ENCODE results near the gene C14orf180.

C14orf180 gene

DNA sequence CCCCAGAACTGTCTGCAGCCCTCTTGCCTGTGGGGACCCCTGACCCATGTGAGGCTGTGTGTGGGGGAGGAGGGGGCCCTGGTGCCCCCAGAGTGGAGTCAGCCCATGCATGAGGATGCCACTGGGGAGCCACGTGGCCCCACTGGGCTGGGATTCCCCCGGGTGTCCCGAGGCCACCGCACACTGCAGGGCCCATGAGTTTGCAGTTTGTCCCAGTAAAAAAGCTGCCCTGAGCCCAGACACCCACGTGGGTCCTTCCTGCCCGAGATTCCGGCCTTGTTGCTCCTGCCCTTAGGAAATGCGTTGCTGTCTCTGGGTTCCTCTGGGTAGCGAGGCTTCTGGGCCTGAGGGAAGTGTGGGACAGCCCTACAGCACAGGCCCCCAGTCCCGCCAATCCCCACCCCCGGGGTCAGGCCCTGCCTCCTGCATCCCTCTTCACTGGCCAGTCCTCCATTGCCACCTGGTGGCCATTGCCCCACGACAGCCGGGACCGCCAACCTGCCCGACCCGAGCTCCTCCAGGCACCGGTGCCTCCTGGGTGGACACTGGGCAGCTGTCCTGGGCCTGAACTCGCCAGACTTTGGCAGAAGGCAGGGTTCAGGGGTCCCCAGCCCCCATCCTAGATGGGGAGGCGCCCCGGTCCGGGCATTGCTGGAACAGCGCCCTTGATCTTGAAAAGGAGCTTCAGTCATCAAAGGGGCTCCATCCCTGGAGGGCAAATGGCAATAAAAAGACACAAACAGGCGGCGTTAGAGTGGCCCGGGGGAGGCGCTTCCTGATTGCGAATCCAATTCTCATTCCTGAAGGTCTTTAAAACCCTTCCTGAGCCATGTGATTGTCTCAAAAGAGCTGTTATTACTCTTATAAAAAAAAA, 15.6 kb upstream of the C14orf180 start:
- Histone ChIP-seq H3K4me3 (ENCODE audit: insufficient read depth, low read length, poor library complexity, severe bottlenecking) (no peak overlapping the region), H3K79me2 (ENCODE audit: insufficient read depth, low read length) (no peaks in the 10 kb centered on the region), H3K27ac (ENCODE audit: low read depth, low read length) (no peak overlapping the region), H4K20me1 (ENCODE audit: low read depth, low read length) (no peaks in the 10 kb centered on the region), H3K4me2 (ENCODE audit: low read depth, low read length, poor library complexity, severe bottlenecking) (no peak overlapping the region), H3K9ac (ENCODE audit: low read length) (no peak overlapping the region), H3K27me3 (ENCODE audit: low read length) (no peaks in the 10 kb centered on the region), H3K9me3 (ENCODE audit: insufficient read depth, low read length) (no peaks in the 10 kb centered on the region), H2AFZ (ENCODE audit: low read depth, low read length, severe bottlenecking) (no peak overlapping the region), H3F3A (ENCODE audit: insufficient read depth) (no peaks in the 10 kb centered on the region), H3K9me2 (replicated peaks; ENCODE audit: insufficient read depth, low read length) (no peaks in the 10 kb centered on the region), H3K36me3 (ENCODE audit: low read length) (no peaks in the 10 kb centered on the region)
- TF ChIP-seq, protein P1, sequence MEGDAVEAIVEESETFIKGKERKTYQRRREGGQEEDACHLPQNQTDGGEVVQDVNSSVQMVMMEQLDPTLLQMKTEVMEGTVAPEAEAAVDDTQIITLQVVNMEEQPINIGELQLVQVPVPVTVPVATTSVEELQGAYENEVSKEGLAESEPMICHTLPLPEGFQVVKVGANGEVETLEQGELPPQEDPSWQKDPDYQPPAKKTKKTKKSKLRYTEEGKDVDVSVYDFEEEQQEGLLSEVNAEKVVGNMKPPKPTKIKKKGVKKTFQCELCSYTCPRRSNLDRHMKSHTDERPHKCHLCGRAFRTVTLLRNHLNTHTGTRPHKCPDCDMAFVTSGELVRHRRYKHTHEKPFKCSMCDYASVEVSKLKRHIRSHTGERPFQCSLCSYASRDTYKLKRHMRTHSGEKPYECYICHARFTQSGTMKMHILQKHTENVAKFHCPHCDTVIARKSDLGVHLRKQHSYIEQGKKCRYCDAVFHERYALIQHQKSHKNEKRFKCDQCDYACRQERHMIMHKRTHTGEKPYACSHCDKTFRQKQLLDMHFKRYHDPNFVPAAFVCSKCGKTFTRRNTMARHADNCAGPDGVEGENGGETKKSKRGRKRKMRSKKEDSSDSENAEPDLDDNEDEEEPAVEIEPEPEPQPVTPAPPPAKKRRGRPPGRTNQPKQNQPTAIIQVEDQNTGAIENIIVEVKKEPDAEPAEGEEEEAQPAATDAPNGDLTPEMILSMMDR (IDR thresholded peaks at IDR 0.05; ENCODE audit: insufficient read depth, low read length, poor library complexity, severe bottlenecking), result peak; percentile 64
- TF ChIP-seq EZH2phosphoT487 (conservative IDR thresholded peaks at IDR 0.05; ENCODE audit: low read length), result no peak

DNA sequence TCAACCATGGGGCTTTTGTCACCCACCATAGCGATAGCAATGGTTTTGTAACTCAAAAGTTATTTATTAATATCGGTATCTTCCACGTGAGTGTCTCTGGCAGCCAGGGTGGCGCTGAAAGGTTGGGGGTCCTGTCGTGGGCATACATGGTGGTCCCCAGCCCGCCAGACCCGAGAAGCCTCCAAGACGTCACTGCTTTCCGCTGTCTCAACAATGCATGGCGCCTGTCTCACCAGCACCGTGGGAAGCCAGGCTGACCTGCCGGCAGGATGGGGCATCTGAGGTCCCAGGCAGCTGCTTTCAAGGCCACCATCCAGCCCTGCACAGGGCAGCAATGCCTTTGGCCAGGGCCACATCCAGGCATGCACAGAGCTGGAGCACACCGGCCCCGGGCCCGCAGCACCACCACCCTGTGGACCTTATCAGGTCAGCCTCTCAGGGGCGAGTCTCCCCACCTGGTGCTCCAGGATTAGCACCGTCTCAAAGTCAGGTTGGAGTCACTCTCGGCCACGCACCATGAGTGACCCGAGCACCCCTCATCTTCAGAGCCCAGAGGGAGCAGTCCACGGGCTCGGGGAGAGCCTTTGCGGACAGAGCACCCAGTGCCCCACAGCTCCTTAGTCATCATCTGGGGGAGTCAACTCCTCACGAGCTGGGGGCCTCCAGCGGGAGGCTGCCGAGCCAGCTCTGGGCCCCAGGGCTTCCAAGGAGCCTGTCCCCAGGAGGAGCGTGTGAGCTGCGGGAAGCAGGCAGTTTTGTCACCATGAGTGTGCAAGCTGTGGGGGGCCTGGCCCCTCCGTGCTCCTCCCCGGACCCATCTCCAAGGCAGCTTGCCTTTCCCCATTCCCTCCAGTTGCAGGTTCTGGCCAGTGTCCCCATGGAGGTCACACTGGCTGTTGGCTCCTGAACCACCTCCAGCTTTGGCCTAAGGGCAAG, 14.6 kb upstream of the C14orf180 start:
- Histone ChIP-seq H3K27me3 (ENCODE audit: low read length) (no peaks in the 10 kb centered on the region), H3K9me3 (ENCODE audit: insufficient read depth, low read length) (no peaks in the 10 kb centered on the region), H3K9me2 (replicated peaks; ENCODE audit: insufficient read depth, low read length) (no peaks in the 10 kb centered on the region), H3K4me2 (ENCODE audit: low read depth, low read length, poor library complexity, severe bottlenecking) (no peak overlapping the region), H4K20me1 (ENCODE audit: low read depth, low read length) (no peaks in the 10 kb centered on the region), H3K9ac (ENCODE audit: low read length) (no peak overlapping the region), H3K79me2 (ENCODE audit: insufficient read depth, low read length) (no peaks in the 10 kb centered on the region), H3F3A (ENCODE audit: insufficient read depth) (no peaks in the 10 kb centered on the region), H2AFZ (ENCODE audit: low read depth, low read length, severe bottlenecking) (no peak overlapping the region), H3K27ac (ENCODE audit: low read depth, low read length) (no peak overlapping the region), H3K36me3 (ENCODE audit: low read length) (no peaks in the 10 kb centered on the region), H3K4me3 (ENCODE audit: insufficient read depth, low read length, poor library complexity, severe bottlenecking) (no peak overlapping the region)
- TF ChIP-seq, protein P1 (IDR thresholded peaks at IDR 0.05; ENCODE audit: insufficient read depth, low read length, poor library complexity, severe bottlenecking), result no peak
- TF ChIP-seq EZH2phosphoT487 (conservative IDR thresholded peaks at IDR 0.05; ENCODE audit: low read length), result no peak

DNA sequence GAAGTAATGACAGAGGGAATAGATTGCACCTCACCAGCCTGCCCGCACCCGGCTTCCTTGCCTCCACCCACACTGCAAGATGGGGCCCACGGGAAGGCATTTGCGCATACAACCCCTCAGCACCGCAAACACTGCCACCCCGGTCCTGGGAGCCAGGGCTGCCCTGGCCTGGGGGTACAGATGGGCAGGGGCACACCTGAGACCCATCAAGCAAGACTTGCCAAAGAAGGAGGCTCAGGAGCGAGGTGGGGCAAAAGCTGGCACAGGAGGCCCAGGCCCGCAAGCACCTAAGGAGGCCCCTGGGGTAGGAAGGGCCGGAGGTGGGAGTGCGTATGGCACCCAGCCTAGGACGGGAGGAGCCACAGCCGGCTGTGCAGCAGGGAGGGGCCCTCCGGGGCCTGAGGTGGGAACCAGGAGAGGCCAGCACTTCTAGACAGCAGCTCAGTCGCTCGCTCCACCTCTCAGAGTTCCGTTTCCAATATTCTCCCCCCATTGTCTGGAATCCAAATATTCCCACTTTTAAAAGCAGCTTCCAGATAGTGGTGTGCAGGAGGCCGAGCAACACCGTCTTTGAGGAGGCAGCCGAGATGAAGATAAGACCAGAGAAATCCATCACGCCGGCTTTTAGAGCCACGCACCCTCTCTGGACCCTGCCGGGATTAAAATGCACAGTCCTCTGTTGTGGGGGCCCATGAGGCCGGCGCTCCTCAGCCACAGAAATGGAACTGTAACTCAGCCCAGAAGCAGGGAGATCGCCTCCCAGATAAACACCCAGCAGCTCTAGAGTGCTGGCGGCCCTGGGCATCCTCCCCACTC, 12.2 kb upstream of the C14orf180 start:
- Histone ChIP-seq H3K9me2 (replicated peaks; ENCODE audit: insufficient read depth, low read length) (no peaks in the 10 kb centered on the region), H2AFZ (ENCODE audit: low read depth, low read length, severe bottlenecking) (no peak overlapping the region), H3F3A (ENCODE audit: insufficient read depth) (no peaks in the 10 kb centered on the region), H3K4me3 (ENCODE audit: insufficient read depth, low read length, poor library complexity, severe bottlenecking) (no peak overlapping the region), H3K36me3 (ENCODE audit: low read length) (no peaks in the 10 kb centered on the region), H3K79me2 (ENCODE audit: insufficient read depth, low read length) (no peaks in the 10 kb centered on the region), H3K27me3 (ENCODE audit: low read length) (no peaks in the 10 kb centered on the region), H4K20me1 (ENCODE audit: low read depth, low read length) (no peaks in the 10 kb centered on the region), H3K9ac (ENCODE audit: low read length) (no peak overlapping the region), H3K9me3 (ENCODE audit: insufficient read depth, low read length) (no peaks in the 10 kb centered on the region), H3K4me2 (ENCODE audit: low read depth, low read length, poor library complexity, severe bottlenecking) (no peak overlapping the region), H3K27ac (ENCODE audit: low read depth, low read length) (no peak overlapping the region)
- no peak for TF ChIP-seq EZH2phosphoT487 (conservative IDR thresholded peaks at IDR 0.05; ENCODE audit: low read length)
- TF ChIP-seq, protein P1 (IDR thresholded peaks at IDR 0.05; ENCODE audit: insufficient read depth, low read length, poor library complexity, severe bottlenecking), result no peak

Measured in SU-DHL-6 (cell line).